Fibroblast of mammary gland (primary cell): ENCODE measurements around the gene NCS1.
"Not testable (repeated sequence)": the region's sequence is repeated elsewhere in the genome, so short reads cannot be mapped to it uniquely, and the experiment has no call there.

Experiments
- DNase-seq: peaks from one replicate; pipeline ENCODE4 v3.0.0-alpha.2; 2010; ENCODE audit warnings: low read depth
- H3K4me3 ChIP-seq: 2 replicates; pipeline ENCODE4 v1.5.1; 2011; ENCODE audit warnings: low read depth, mild to moderate bottlenecking, low read length, moderate library complexity; ENCODE audit not compliant: control insufficient read depth
- CTCF ChIP-seq: conservative IDR thresholded peaks from 2 replicates; pipeline ENCODE4 v1.5.1; 2011; ENCODE audit warnings: low read depth, low read length, inconsistent platforms; ENCODE audit not compliant: control insufficient read depth, insufficient read depth

Gene NCS1

GRCh38 chr9:130246126-130246525 lies 73.9 kb downstream of the NCS1 start:
- no peak for DNase-seq
- no peak overlapping the region for H3K4me3 ChIP-seq
- no peak for TF ChIP-seq CTCF

GRCh38 chr9:130254747-130255630 lies 82.8 kb downstream of the NCS1 start:
- no peak overlapping the region for H3K4me3 ChIP-seq
- DNase-seq, result no peak
- TF ChIP-seq CTCF, result no peak

- TF ChIP-seq CTCF, result no peak
- DNase-seq, result no peak
- no peak overlapping the region for H3K4me3 ChIP-seq
Observed at GRCh38 chr9:130255631-130256134, 83.5 kb downstream of the NCS1 start.

GRCh38 chr9:130256644-130257043 lies 84.4 kb downstream of the NCS1 start:
- no peak for TF ChIP-seq CTCF
- no peak for DNase-seq

GRCh38 chr9:130258137-130258536 lies 85.9 kb downstream of the NCS1 start:
- H3K4me3 ChIP-seq, DNase-seq: not testable (repeated sequence)

More at GRCh38 chr9:130256644-130257043, 84.4 kb downstream of the NCS1 start:
- H3K4me3 ChIP-seq, result no peak overlapping the region

- DNase-seq, result no peak
- no peak overlapping the region for H3K4me3 ChIP-seq
- no peak for TF ChIP-seq CTCF
Observed at GRCh38 chr9:130259044-130259443, 86.8 kb downstream of the NCS1 start.
